A673 (cell line): ENCODE results near the gene EIPR1. TPM values are rescaled to one million over a fixed set of nuclear protein-coding genes. Genes with fewer than 3 reads are reported as not detected.

ENCODE experiments used
- BruUV-seq: library from RNA; stranded (reverse); fragments of 400-500 nt; replicated peaks from 2 replicates; lab custom pipeline; 2021; lab: Mats Ljungman, UMichigan
- CTCF ChIA-PET: fragments of 300-600 bp; sonication (Branson Sonifier 250); formaldehyde crosslinking; loops from one replicate; lab custom pipeline; 2022; ENCODE audit warnings: antibody characterized with exemption; lab: Charles Lee
- POLR2A ChIA-PET: fragments of 300-600 bp; sonication (Branson Sonifier 250); formaldehyde crosslinking; loops from one replicate; lab custom pipeline; 2022; ENCODE audit warnings: antibody characterized with exemption; ENCODE audit not compliant: low non-redundant PET; lab: Charles Lee
- DNase-seq: peaks from one replicate; pipeline ENCODE4 v3.0.0-alpha.2; 2015; ENCODE audit warnings: low spot score
- H3K27ac ChIP-seq: fragments of 200-600 bp; sonication (generic); 2 replicates; pipeline ENCODE4 v1.5.1; 2016; ENCODE audit warnings: mixed run types, low read depth, mild to moderate bottlenecking, mixed read lengths, antibody characterized with exemption, low read length; ENCODE audit not compliant: poor library complexity, severe bottlenecking
- H3K27me3 ChIP-seq: fragments of 200-600 bp; sonication (generic); replicated peaks from 2 replicates; pipeline ENCODE4 v1.6.1; 2017; ENCODE audit warnings: mixed run types, low read depth, mild to moderate bottlenecking, mixed read lengths, antibody characterized with exemption, low read length; ENCODE audit not compliant: insufficient read depth, poor library complexity
- H3K36me3 ChIP-seq: fragments of 200-600 bp; sonication (generic); 2 replicates; pipeline ENCODE4 v1.6.1; 2016; ENCODE audit warnings: mixed run types, mild to moderate bottlenecking, mixed read lengths, antibody characterized with exemption, low read length; ENCODE audit not compliant: insufficient read depth, poor library complexity, severe bottlenecking
- H3K4me1 ChIP-seq: fragments of 200-600 bp; sonication (generic); 2 replicates; pipeline ENCODE4 v1.6.1; 2017; ENCODE audit warnings: mixed run types, mild to moderate bottlenecking, mixed read lengths, antibody characterized with exemption, low read length; ENCODE audit not compliant: insufficient read depth, poor library complexity, severe bottlenecking
- H3K4me3 ChIP-seq: fragments of 200-600 bp; sonication (generic); 2 replicates; pipeline ENCODE4 v1.5.1; 2016; ENCODE audit warnings: low read depth, mixed run types, mild to moderate bottlenecking, mixed read lengths, low read length; ENCODE audit not compliant: poor library complexity, severe bottlenecking
- H3K9me3 ChIP-seq: fragments of 200-600 bp; sonication (generic); 2 replicates; pipeline ENCODE4 v1.6.1; 2016; ENCODE audit warnings: mixed run types, low read depth, mild to moderate bottlenecking, mixed read lengths, antibody characterized with exemption, low read length; ENCODE audit not compliant: poor library complexity, severe bottlenecking
- EZH2 ChIP-seq: fragments of 200-600 bp; sonication (generic); IDR thresholded peaks from 2 replicates; pipeline ENCODE4 v1.6.1; 2017; ENCODE audit warnings: borderline replicate concordance, low read depth, mild to moderate bottlenecking, mixed read lengths, antibody characterized with exemption, low read length; ENCODE audit not compliant: poor library complexity, severe bottlenecking
- intact Hi-C: fragments of 100-400 bp; cut with micrococcal nuclease; formaldehyde crosslinking; loops from one replicate; pipeline ENCODE4 v1.10.0; 2022; ENCODE audit not compliant: unreplicated experiment
- total RNA-seq: library from RNA; stranded (reverse); gene quantifications from 2 replicates; pipeline ENCODE4 v1.2.3, GENCODE V29; 2021
- TF ChIP-seq, protein P1 (sequence below): fragments of 300-800, 200-600 bp; sonication (generic); conservative IDR thresholded peaks from 2 replicates; pipeline ENCODE4 v1.5.1; 2017; ENCODE audit warnings: low read depth, mild to moderate bottlenecking, antibody characterized with exemption, low read length, moderate library complexity, mixed read lengths

The EIPR1 gene
- total RNA-seq, 1 experiment from 2014 or later, result 37.0 TPM

- ChIA-PET CTCF (no interaction called here), POLR2A (no interaction called here)
- TF ChIP-seq, protein P1, sequence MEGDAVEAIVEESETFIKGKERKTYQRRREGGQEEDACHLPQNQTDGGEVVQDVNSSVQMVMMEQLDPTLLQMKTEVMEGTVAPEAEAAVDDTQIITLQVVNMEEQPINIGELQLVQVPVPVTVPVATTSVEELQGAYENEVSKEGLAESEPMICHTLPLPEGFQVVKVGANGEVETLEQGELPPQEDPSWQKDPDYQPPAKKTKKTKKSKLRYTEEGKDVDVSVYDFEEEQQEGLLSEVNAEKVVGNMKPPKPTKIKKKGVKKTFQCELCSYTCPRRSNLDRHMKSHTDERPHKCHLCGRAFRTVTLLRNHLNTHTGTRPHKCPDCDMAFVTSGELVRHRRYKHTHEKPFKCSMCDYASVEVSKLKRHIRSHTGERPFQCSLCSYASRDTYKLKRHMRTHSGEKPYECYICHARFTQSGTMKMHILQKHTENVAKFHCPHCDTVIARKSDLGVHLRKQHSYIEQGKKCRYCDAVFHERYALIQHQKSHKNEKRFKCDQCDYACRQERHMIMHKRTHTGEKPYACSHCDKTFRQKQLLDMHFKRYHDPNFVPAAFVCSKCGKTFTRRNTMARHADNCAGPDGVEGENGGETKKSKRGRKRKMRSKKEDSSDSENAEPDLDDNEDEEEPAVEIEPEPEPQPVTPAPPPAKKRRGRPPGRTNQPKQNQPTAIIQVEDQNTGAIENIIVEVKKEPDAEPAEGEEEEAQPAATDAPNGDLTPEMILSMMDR, result no peak
- TF ChIP-seq EZH2, result no peak
- intact Hi-C loops, result no loop called here
- peaks cover 34% of the 10 kb centered on the region for H3K36me3 ChIP-seq
- no peak for DNase-seq
- H3K4me3 ChIP-seq, result no peak overlapping the region
- no peak overlapping the region for H3K27ac ChIP-seq
- H3K4me1 ChIP-seq, result peaks cover 4% of the 10 kb centered on the region
- no peaks in the 10 kb centered on the region for H3K9me3 ChIP-seq
- no peaks in the 10 kb centered on the region for H3K27me3 ChIP-seq
- BruUV-seq, result no TSS peak
Measured at GRCh38 chr2:3388412-3388738, 10.8 kb upstream of the EIPR1 start.

DNA sequence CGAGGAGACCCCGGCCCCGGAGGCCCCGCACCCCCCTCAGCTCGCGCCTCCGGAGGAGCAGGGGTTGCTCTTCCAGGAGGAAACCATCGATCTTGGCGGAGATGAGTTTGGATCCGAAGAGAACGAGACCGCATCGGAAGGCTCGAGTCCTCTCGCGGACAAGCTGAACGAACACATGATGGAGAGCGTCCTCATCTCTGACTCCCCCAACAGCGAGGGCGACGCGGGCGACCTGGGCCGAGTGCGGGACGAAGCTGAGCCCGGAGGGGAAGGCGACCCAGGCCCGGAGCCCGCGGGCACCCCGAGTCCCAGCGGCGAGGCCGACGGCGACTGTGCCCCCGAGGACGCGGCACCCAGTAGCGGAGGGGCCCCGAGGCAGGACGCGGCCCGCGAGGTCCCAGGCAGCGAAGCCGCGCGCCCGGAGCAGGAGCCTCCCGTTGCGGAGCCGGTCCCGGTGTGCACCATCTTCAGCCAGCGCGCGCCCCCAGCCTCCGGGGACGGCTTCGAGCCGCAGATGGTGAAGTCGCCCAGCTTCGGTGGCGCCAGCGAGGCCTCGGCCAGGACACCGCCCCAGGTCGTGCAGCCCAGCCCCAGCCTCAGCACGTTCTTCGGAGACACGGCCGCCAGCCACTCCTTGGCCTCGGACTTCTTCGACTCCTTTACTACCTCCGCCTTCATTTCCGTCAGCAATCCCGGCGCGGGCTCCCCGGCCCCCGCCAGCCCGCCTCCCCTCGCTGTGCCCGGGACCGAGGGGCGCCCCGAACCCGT is 10.2 kb upstream of the EIPR1 start:
- Histone ChIP-seq H3K27me3 (no peaks in the 10 kb centered on the region), H3K9me3 (no peaks in the 10 kb centered on the region), H3K27ac (no peak overlapping the region), H3K36me3 (peaks cover 34% of the 10 kb centered on the region), H3K4me1 (peaks cover 4% of the 10 kb centered on the region), H3K4me3 (no peak overlapping the region)
- intact Hi-C loops, result no loop called here
- TF ChIP-seq, protein P1, result no peak
- TF ChIP-seq EZH2, result no peak
- ChIA-PET POLR2A (no interaction called here), CTCF (no interaction called here)
- DNase-seq, result no peak
- BruUV-seq, result no TSS peak

DNA sequence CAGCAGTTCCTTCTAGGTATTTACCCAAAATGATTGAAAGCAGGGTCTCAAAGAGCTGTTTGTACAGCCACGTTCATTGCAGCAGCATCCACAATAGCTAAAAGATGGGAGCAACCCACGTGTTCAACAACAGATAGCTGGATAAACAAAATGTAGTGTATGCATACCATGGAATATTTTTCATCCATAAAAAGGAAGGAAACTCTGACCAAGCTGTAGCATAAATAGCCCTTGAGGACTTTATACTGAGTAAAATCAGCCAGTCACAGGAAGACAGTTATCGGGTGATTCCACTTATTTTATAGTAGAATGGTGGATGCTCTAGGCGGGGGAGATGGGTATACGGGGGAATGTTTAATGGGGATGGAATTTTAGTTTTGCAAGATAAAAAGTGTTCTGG is 9.4 kb upstream of the EIPR1 start:
- BruUV-seq, result no TSS peak

More for the DNA sequence above, 9.4 kb upstream of the EIPR1 start:
- Histone ChIP-seq H3K27ac (no peak overlapping the region), H3K4me3 (no peak overlapping the region), H3K27me3 (no peaks in the 10 kb centered on the region), H3K4me1 (peaks cover 4% of the 10 kb centered on the region), H3K9me3 (no peaks in the 10 kb centered on the region), H3K36me3 (peaks cover 34% of the 10 kb centered on the region)
- no peak for TF ChIP-seq EZH2
- TF ChIP-seq, protein P1, result no peak
- DNase-seq, result no peak
- intact Hi-C loops, result no loop called here
- ChIA-PET POLR2A (no interaction called here), CTCF (no interaction called here)
